ENCODE data around the gene SYP.
"Not testable (repeated sequence)": the region's sequence is repeated elsewhere in the genome, so short reads cannot be mapped to it uniquely, and the experiment has no call there.

Gene SYP

GRCh38 chrX:49187526-49187925, 12.5 kb downstream of the SYP start:
- DNase-seq = no peak

GRCh38 chrX:49187028-49187394, 13.0 kb downstream of the SYP start:
- DNase-seq = no peak

GRCh38 chrX:49186125-49187027, 13.6 kb downstream of the SYP start, which contains the start of gene PRICKLE3:
TSS of gene PRICKLE3 (minus strand) at chrX:49186373. CDS start at chrX:49186297, 76 bp downstream.
- DNase-seq = peak; percentile 43

- DNase-seq = peak; percentile 87
These were observed 15.4 kb downstream of the SYP start for GRCh38 chrX:49184294-49185281.

- no peak for DNase-seq
These were observed 16.2 kb downstream of the SYP start for GRCh38 chrX:49183701-49184281.

- DNase-seq = no peak
These were observed 20.6 kb downstream of the SYP start for GRCh38 chrX:49179358-49179757.

GRCh38 chrX:49178537-49178936, 21.5 kb downstream of the SYP start:
- no peak for DNase-seq

GRCh38 chrX:49177873-49178480, 22.0 kb downstream of the SYP start:
- DNase-seq = no peak

- no peak for DNase-seq
These were observed 22.6 kb downstream of the SYP start for GRCh38 chrX:49177338-49177833.

GRCh38 chrX:49176421-49177326, 23.3 kb downstream of the SYP start:
- DNase-seq = no peak

GRCh38 chrX:49175435-49176274, 24.3 kb downstream of the SYP start:
- DNase-seq = no peak

- no peak for DNase-seq
These were observed 25.3 kb downstream of the SYP start for GRCh38 chrX:49174723-49175122.

- DNase-seq = not testable (repeated sequence)
These were observed 26.4 kb downstream of the SYP start for GRCh38 chrX:49173544-49173943.

GRCh38 chrX:49172280-49172780, 27.7 kb downstream of the SYP start:
- peak; percentile 52 for DNase-seq

GRCh38 chrX:49171752-49172279, 28.2 kb downstream of the SYP start, which contains the start of gene PLP2:
TSS of gene PLP2 (plus strand) at chrX:49171898. CDS start at chrX:49172001, 103 bp downstream.
- DNase-seq = peak; percentile 37

GRCh38 chrX:49167740-49168108, 32.3 kb downstream of the SYP start:
- no peak for DNase-seq

- no peak for DNase-seq
These were observed 32.9 kb downstream of the SYP start for GRCh38 chrX:49166914-49167739.
